GM04504 (cell line): Measurements from ENCODE around the gene SLC44A3.

Experiments
- DNase-seq: peaks from one replicate; pipeline ENCODE4 v3.0.0-alpha.2; 2012; ENCODE audit warnings: low read depth

Gene SLC44A3

GRCh38 chr1:94909486-94909885, 89.3 kb downstream of the SLC44A3 start:
- DNase-seq: no peak

GRCh38 chr1:94912263-94913184, 92.4 kb downstream of the SLC44A3 start:
- DNase-seq: no peak

GRCh38 chr1:94917251-94917650, 97.1 kb downstream of the SLC44A3 start:
- no peak for DNase-seq

GRCh38 chr1:94919241-94920030, 99.3 kb downstream of the SLC44A3 start:
- DNase-seq: no peak

- DNase-seq: no peak
Measured at GRCh38 chr1:94920061-94920460, 99.9 kb downstream of the SLC44A3 start.

- no peak for DNase-seq
Measured at GRCh38 chr1:94921977-94922376, 101.8 kb downstream of the SLC44A3 start.

- no peak for DNase-seq
Measured at GRCh38 chr1:94922761-94923331, 102.7 kb downstream of the SLC44A3 start.

GRCh38 chr1:94925004-94925403, 104.8 kb downstream of the SLC44A3 start:
- DNase-seq: no peak

GRCh38 chr1:94925561-94926125, 105.5 kb downstream of the SLC44A3 start:
- peak; percentile 60 for DNase-seq

- no peak for DNase-seq
Measured at GRCh38 chr1:94926126-94926914, 106.2 kb downstream of the SLC44A3 start.

- DNase-seq: peak; percentile 80
Measured at GRCh38 chr1:94926915-94927404, 106.8 kb downstream of the SLC44A3 start, which contains the start of gene CNN3. CNN3 (minus strand) TSS chr1:94927110; CDS start chr1:94926894, 216 bp downstream.

GRCh38 chr1:94927405-94928175, 107.4 kb downstream of the SLC44A3 start:
- DNase-seq: no peak

GRCh38 chr1:94928293-94928939, 108.3 kb downstream of the SLC44A3 start:
- DNase-seq: no peak

GRCh38 chr1:94929351-94930217, 109.4 kb downstream of the SLC44A3 start:
- DNase-seq: no peak

- no peak for DNase-seq
Measured at GRCh38 chr1:94931254-94931841, 111.2 kb downstream of the SLC44A3 start.

GRCh38 chr1:94934551-94934950, 114.4 kb downstream of the SLC44A3 start:
- DNase-seq: no peak

GRCh38 chr1:94935034-94935433, 114.9 kb downstream of the SLC44A3 start:
- DNase-seq: no peak

- no peak for DNase-seq
Measured at GRCh38 chr1:94935476-94935875, 115.3 kb downstream of the SLC44A3 start.
